ENCODE measurements around the gene LCN15.

DNA sequence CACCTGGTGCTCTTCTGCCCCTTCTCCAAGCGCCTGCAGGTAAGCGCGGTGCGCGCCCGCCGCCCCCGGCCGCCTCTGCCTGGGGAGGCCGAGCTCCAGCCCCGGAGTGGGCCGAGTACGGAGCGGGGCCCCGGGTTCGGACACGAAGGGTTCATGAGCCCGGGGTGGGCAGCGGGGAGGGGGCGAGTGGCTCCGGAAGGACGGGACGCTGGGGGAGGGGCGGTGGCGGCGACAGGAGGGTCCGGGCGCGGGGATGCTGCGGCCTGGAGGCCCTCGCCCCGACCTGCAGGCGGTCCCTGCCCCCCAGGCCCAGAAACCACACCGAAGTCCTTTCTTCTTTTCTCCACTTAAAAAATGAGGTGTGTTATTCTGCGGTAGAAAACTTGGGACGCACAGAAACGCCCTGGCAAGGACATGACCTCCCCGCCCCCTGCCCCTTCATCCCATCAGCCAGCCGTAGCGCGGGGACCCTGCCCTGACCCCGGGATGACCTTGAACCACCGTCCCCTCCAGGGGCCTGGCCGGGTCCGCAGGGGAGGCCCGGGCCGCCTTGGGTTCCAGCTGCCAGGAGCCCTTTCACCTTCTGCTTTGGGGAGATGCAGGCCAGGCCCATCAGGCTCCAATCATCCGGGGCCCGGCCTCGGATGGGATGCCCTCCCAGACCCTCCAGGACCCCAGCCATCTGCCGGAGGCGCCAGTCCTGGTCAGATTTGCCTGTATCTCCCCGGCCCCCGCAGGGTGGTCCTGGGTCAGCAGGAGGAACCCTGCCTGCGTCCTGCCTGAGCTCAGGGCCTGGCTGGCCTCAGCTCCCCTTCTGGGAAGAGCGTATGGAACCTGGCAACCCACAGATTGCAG, 51.4 kb downstream of the LCN15 start:
- TF ChIP-seq, protein P1, sequence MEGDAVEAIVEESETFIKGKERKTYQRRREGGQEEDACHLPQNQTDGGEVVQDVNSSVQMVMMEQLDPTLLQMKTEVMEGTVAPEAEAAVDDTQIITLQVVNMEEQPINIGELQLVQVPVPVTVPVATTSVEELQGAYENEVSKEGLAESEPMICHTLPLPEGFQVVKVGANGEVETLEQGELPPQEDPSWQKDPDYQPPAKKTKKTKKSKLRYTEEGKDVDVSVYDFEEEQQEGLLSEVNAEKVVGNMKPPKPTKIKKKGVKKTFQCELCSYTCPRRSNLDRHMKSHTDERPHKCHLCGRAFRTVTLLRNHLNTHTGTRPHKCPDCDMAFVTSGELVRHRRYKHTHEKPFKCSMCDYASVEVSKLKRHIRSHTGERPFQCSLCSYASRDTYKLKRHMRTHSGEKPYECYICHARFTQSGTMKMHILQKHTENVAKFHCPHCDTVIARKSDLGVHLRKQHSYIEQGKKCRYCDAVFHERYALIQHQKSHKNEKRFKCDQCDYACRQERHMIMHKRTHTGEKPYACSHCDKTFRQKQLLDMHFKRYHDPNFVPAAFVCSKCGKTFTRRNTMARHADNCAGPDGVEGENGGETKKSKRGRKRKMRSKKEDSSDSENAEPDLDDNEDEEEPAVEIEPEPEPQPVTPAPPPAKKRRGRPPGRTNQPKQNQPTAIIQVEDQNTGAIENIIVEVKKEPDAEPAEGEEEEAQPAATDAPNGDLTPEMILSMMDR (IDR thresholded peaks at IDR 0.05) = no peak
- TF ChIP-seq POLR2AphosphoS5 (IDR thresholded peaks at IDR 0.05) = no peak
- no peak for TF ChIP-seq POLR2A (IDR thresholded peaks at IDR 0.05)

All from transverse colon (tissue), 4 donors.